AG10803 (cell line): Measurements from ENCODE around the gene COL19A1.

ENCODE experiments used
- DNase-seq: peaks from one replicate; pipeline ENCODE4 v3.0.0; 2010; ENCODE audit warnings: low read depth
- H3K4me3 ChIP-seq: 2 replicates; pipeline ENCODE4 v1.5.1; 2011; ENCODE audit warnings: mild to moderate bottlenecking, low read length, control low read depth
- CTCF ChIP-seq: conservative IDR thresholded peaks from 2 replicates; pipeline ENCODE4 v1.5.1; 2011; ENCODE audit warnings: mild to moderate bottlenecking, low read length, control low read depth, inconsistent platforms

The COL19A1 gene

GRCh38 chr6:70060680-70061079, 194.3 kb downstream of the COL19A1 start:
- DNase-seq: no peak
- no peak for TF ChIP-seq CTCF
- no peak overlapping the region for H3K4me3 ChIP-seq

GRCh38 chr6:70061546-70061945, 195.2 kb downstream of the COL19A1 start:
- H3K4me3 ChIP-seq: no peak overlapping the region
- DNase-seq: no peak
- TF ChIP-seq CTCF: no peak

- TF ChIP-seq CTCF: no peak
Measured at GRCh38 chr6:70062010-70062409, 195.7 kb downstream of the COL19A1 start.

GRCh38 chr6:70072540-70073179, 206.3 kb downstream of the COL19A1 start:
- DNase-seq: no peak
- H3K4me3 ChIP-seq: no peak overlapping the region
- TF ChIP-seq CTCF: no peak

More at GRCh38 chr6:70062010-70062409, 195.7 kb downstream of the COL19A1 start:
- DNase-seq: no peak
- no peak overlapping the region for H3K4me3 ChIP-seq

GRCh38 chr6:70073637-70074036, 207.3 kb downstream of the COL19A1 start:
- DNase-seq: no peak
- no peak for TF ChIP-seq CTCF
- H3K4me3 ChIP-seq: no peak overlapping the region

GRCh38 chr6:70079241-70079640, 212.9 kb downstream of the COL19A1 start:
- TF ChIP-seq CTCF: no peak
- DNase-seq: no peak
- H3K4me3 ChIP-seq: no peak overlapping the region

- H3K4me3 ChIP-seq: no peak overlapping the region
- DNase-seq: no peak
Measured at GRCh38 chr6:70080443-70081070, 214.2 kb downstream of the COL19A1 start.

More at GRCh38 chr6:70080443-70081070, 214.2 kb downstream of the COL19A1 start:
- no peak for TF ChIP-seq CTCF
